Endodermal cell (in vitro differentiated cells): ENCODE data around the gene KIAA1671. TPM values are rescaled to one million over a fixed set of nuclear protein-coding genes. Genes with fewer than 3 reads are reported as not detected.
"Not testable (repeated sequence)": the region's sequence is repeated elsewhere in the genome, so short reads cannot be mapped to it uniquely, and the experiment has no call there.

Source experiments
- DNase-seq: peaks from one replicate; pipeline ENCODE4 v3.0.0-alpha.2; 2017
- H3K27ac ChIP-seq: 2 replicates; pipeline ENCODE4 v1.5.1; 2013; ENCODE audit warnings: mild to moderate bottlenecking, low read depth, low read length, moderate library complexity
- H3K27me3 ChIP-seq: 2 replicates; pipeline ENCODE4 v1.6.1; 2013; ENCODE audit warnings: mild to moderate bottlenecking, low read length, moderate library complexity; ENCODE audit not compliant: insufficient read depth, control insufficient read depth, poor library complexity, severe bottlenecking
- H3K36me3 ChIP-seq: 2 replicates; pipeline ENCODE4 v1.7.0; 2013; ENCODE audit warnings: mild to moderate bottlenecking, low read length, moderate library complexity; ENCODE audit not compliant: control insufficient read depth, insufficient read depth
- H3K4me1 ChIP-seq: one replicate; pipeline ENCODE4 v1.7.0; 2013; ENCODE audit warnings: low read length; ENCODE audit not compliant: control insufficient read depth, insufficient read depth
- H3K4me3 ChIP-seq: 2 replicates; pipeline ENCODE4 v1.5.1; 2013; ENCODE audit warnings: mild to moderate bottlenecking, low read length, moderate library complexity
- H3K9ac ChIP-seq: 2 replicates; pipeline ENCODE4 v1.6.1; 2013; ENCODE audit warnings: mild to moderate bottlenecking, low read length, moderate library complexity; ENCODE audit not compliant: poor library complexity, severe bottlenecking; ENCODE audit errors: extremely low read depth
- H3K9me3 ChIP-seq: 2 replicates; pipeline ENCODE4 v1.6.1; 2013; ENCODE audit warnings: mild to moderate bottlenecking, low read length, moderate library complexity; ENCODE audit not compliant: control insufficient read depth
- H3K27ac Mint-ChIP-seq: 2 replicates; pipeline ENCODE4 v1.8.0; 2020; ENCODE audit warnings: mixed read lengths
- H3K27me3 Mint-ChIP-seq: 2 replicates; pipeline ENCODE4 v1.8.0; 2021; ENCODE audit warnings: mild to moderate bottlenecking, mixed read lengths; ENCODE audit not compliant: insufficient read depth
- H3K36me3 Mint-ChIP-seq: 2 replicates; pipeline ENCODE4 v1.8.0; 2020; ENCODE audit warnings: low read depth, mixed read lengths
- H3K4me1 Mint-ChIP-seq: 2 replicates; pipeline ENCODE4 v1.8.0; 2020; ENCODE audit warnings: mixed read lengths
- H3K4me3 Mint-ChIP-seq: 2 replicates; pipeline ENCODE4 v1.8.0; 2020; ENCODE audit warnings: mild to moderate bottlenecking, moderate library complexity, mixed read lengths
- H3K9me3 Mint-ChIP-seq: 2 replicates; pipeline ENCODE4 v1.8.0; 2020; ENCODE audit warnings: mild to moderate bottlenecking, mixed read lengths
- CTCF ChIP-seq: fragments of 200-600 bp; sonication (generic); conservative IDR thresholded peaks from 2 replicates; pipeline ENCODE4 v1.5.0; 2021; ENCODE audit warnings: antibody characterized with exemption, mild to moderate bottlenecking
- WGBS, 2 experiments: methylation state at CpG; one replicate each; pipeline versions ENCODE4 v1.1.5 to v1.1.7; 2013; ENCODE audit warnings: missing lambda C conversion rate in 2 of 2, mixed read lengths in 1 of 2; ENCODE audit not compliant: insufficient coverage in 1 of 2, insufficient read length in 1 of 2; 5-methylcytosine and 5-hydroxymethylcytosine counted together
- total RNA-seq, 2 donors: library from RNA; stranded (reverse); fragmentation: NEBNext Ultra II Directional in 1 of 2; extraction: Animal tissue kit (Norgen Biotek cat#: 25700) in 1 of 2; gene quantifications; 2 replicates in 1 of 2; 3 replicates in 1 of 2; pipeline ENCODE4 v1.2.1, GENCODE V29; 2021

The KIAA1671 gene
- total RNA-seq, 2 donors from 2014 or later: 38.8 to 43.7 TPM

- 78 to 87% methylated on average over 6 to 12 of the region's 12 CpGs for WGBS, 2 experiments
- DNase-seq: no peak
- H3K27me3 Mint-ChIP-seq: peaks cover 14% of the 10 kb centered on the region
Measured at GRCh38 chr22:25223269-25223850, 270.8 kb downstream of the KIAA1671 start.

GRCh38 chr22:25228822-25229221 lies 276.3 kb downstream of the KIAA1671 start:
- Mint-ChIP-seq H3K27me3 (no peaks in the 10 kb centered on the region), H3K36me3 (no peaks in the 10 kb centered on the region), H3K27ac (no peak overlapping the region), H3K4me3 (no peak overlapping the region), H3K9me3 (no peaks in the 10 kb centered on the region), H3K4me1 (no peaks in the 10 kb centered on the region)
- DNase-seq: no peak
- no peaks in the 10 kb centered on the region for H3K36me3 ChIP-seq
- H3K4me1 ChIP-seq: no peaks in the 10 kb centered on the region
- TF ChIP-seq CTCF: no peak
- no peak overlapping the region for H3K27ac ChIP-seq
- WGBS, 2 experiments: 90 to 95% methylated on average over 11 to 12 of the region's 13 CpGs
- no peaks in the 10 kb centered on the region for H3K9me3 ChIP-seq
- no peak overlapping the region for H3K4me3 ChIP-seq
- H3K27me3 ChIP-seq: no peaks in the 10 kb centered on the region
- no peak overlapping the region for H3K9ac ChIP-seq

More at GRCh38 chr22:25223269-25223850, 270.8 kb downstream of the KIAA1671 start:
- Histone ChIP-seq H3K4me1 (no peaks in the 10 kb centered on the region), H3K36me3 (no peaks in the 10 kb centered on the region), H3K9me3 (no peaks in the 10 kb centered on the region), H3K27ac (no peak overlapping the region), H3K9ac (no peak overlapping the region), H3K4me3 (no peak overlapping the region), H3K27me3 (peaks cover 27% of the 10 kb centered on the region)
- Mint-ChIP-seq H3K27ac (no peak overlapping the region), H3K4me3 (no peak overlapping the region), H3K36me3 (no peaks in the 10 kb centered on the region), H3K4me1 (no peaks in the 10 kb centered on the region), H3K9me3 (no peaks in the 10 kb centered on the region)
- no peak for TF ChIP-seq CTCF

- H3K9me3 ChIP-seq, H3K9me3 Mint-ChIP-seq, H3K4me3 ChIP-seq, H3K4me3 Mint-ChIP-seq, H3K36me3 ChIP-seq, H3K27me3 ChIP-seq, H3K36me3 Mint-ChIP-seq, H3K4me1 ChIP-seq, H3K4me1 Mint-ChIP-seq, H3K9ac ChIP-seq, DNase-seq, H3K27ac Mint-ChIP-seq, H3K27me3 Mint-ChIP-seq, H3K27ac ChIP-seq: not testable (repeated sequence)
- 95 to 100% methylated on average over 1 to 2 of the region's 2 CpGs for WGBS, 2 experiments
Measured at GRCh38 chr22:25230760-25231159, 278.2 kb downstream of the KIAA1671 start.

GRCh38 chr22:25232301-25232700 lies 279.8 kb downstream of the KIAA1671 start:
- Histone ChIP-seq H3K36me3 (no peaks in the 10 kb centered on the region), H3K9ac (no peak overlapping the region), H3K4me3 (no peak overlapping the region), H3K27ac (no peak overlapping the region), H3K9me3 (no peaks in the 10 kb centered on the region), H3K4me1 (no peaks in the 10 kb centered on the region), H3K27me3 (no peaks in the 10 kb centered on the region)
- 82 to 86% methylated on average over 3 to 5 of the region's 5 CpGs for WGBS, 2 experiments
- Mint-ChIP-seq H3K36me3 (no peaks in the 10 kb centered on the region), H3K9me3 (no peaks in the 10 kb centered on the region), H3K27ac (no peak overlapping the region), H3K27me3 (peaks cover 8% of the 10 kb centered on the region), H3K4me3 (no peak overlapping the region), H3K4me1 (no peaks in the 10 kb centered on the region)
- TF ChIP-seq CTCF: no peak
- no peak for DNase-seq

- H3K9ac ChIP-seq, H3K27me3 ChIP-seq, DNase-seq, H3K4me3 Mint-ChIP-seq, H3K4me3 ChIP-seq, H3K9me3 Mint-ChIP-seq, H3K27ac ChIP-seq, H3K36me3 Mint-ChIP-seq, H3K36me3 ChIP-seq, H3K4me1 Mint-ChIP-seq, H3K27ac Mint-ChIP-seq, H3K9me3 ChIP-seq, H3K4me1 ChIP-seq: not testable (repeated sequence)
- H3K27me3 Mint-ChIP-seq: peaks cover 10% of the 10 kb centered on the region
Measured at GRCh38 chr22:25233706-25234105, 281.2 kb downstream of the KIAA1671 start.
